ENCODE data around the gene MYO3B. TPM values are rescaled to one million over a fixed set of nuclear protein-coding genes. Genes with fewer than 3 reads are reported as not detected.
A peak's percentile ranks its signal among the peaks of the same experiment; 100 is the strongest.

Gene MYO3B
- total RNA-seq, 2 donors from 2014 or later: 5.2 to 10.9 TPM

DNA sequence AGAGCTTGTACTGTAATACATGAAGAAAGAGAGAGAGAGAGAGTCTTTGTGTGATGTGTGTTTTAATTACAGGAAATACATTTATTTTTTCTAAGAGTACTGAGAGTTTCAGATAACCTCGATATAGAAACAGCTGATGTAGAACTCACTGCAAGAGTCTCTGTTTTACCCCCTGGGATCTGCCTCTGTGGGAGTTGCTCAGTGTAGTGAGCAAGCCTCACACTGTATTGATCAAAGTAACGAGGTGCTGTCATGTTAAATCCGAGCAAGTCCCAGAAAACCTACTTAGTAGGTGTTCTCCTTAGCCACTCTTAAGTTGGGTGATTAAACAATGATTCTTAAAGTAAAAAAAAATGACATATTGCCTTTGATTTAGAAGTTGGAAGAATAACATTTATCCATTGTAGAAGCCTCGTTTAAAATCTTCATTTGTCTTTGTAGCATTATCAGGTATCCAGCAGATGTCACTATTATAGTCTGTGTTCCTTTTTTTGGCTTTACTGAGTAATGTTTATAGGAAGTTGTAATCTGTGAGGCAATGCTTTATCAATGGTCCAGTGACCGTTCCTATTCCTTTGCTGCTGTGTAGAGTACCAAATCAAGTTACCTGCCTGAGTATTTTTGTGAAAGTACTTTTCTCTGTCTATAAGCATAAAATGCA, 219.0 kb downstream of the MYO3B start:
- no peak for DNase-seq
- peaks cover 24% of the 10 kb centered on the region for H3K4me1 Mint-ChIP-seq

DNA sequence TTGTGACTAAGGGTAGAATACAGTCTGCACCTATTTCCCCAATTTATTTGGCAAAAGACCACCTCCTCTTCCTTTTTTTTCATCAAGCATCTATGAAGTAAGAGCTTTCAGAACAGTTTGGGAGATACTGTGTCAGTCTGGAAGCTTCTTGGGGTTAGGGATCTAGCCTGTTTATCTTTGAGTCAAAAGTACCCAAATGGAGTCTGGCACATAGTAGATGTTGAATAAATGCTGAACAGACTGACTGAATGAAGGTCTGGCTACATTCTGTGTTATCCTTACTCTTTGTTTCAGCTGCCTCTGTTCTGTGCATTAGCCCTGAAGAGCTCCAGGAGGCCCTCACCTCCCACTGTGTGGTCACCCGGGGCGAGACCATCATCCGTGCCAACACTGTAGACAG, 223.2 kb downstream of the MYO3B start:
- Mint-ChIP-seq H3K9me3 (no peaks in the 10 kb centered on the region), H3K4me3 (no peak overlapping the region), H3K36me3 (ENCODE audit: low read depth) (no peaks in the 10 kb centered on the region), H3K27me3 (ENCODE audit: insufficient read depth) (peaks cover 9% of the 10 kb centered on the region), H3K4me1 (peaks cover 25% of the 10 kb centered on the region), H3K27ac (no peak overlapping the region)
- Histone ChIP-seq H3K4me1 (ENCODE audit: control insufficient read depth, insufficient read depth, low read length) (no peaks in the 10 kb centered on the region), H3K9ac (ENCODE audit: extremely low read depth, low read length, poor library complexity, severe bottlenecking) (no peak overlapping the region), H3K4me3 (ENCODE audit: low read length) (no peak overlapping the region), H3K9me3 (ENCODE audit: control insufficient read depth, low read length) (no peaks in the 10 kb centered on the region), H3K27ac (ENCODE audit: low read depth, low read length) (no peak overlapping the region), H3K27me3 (ENCODE audit: control insufficient read depth, insufficient read depth, low read length, poor library complexity, severe bottlenecking) (peaks cover 10% of the 10 kb centered on the region), H3K36me3 (ENCODE audit: control insufficient read depth, insufficient read depth, low read length) (no peaks in the 10 kb centered on the region)
- no peak for DNase-seq
- WGBS, 2 experiments (ENCODE audit: insufficient coverage in 1 of 2, insufficient read length in 1 of 2): 93% methylated on average over 3 of the region's 3 CpGs; no CpG with 5 or more reads in 1 of the 2 experiments
- TF ChIP-seq, protein P1, sequence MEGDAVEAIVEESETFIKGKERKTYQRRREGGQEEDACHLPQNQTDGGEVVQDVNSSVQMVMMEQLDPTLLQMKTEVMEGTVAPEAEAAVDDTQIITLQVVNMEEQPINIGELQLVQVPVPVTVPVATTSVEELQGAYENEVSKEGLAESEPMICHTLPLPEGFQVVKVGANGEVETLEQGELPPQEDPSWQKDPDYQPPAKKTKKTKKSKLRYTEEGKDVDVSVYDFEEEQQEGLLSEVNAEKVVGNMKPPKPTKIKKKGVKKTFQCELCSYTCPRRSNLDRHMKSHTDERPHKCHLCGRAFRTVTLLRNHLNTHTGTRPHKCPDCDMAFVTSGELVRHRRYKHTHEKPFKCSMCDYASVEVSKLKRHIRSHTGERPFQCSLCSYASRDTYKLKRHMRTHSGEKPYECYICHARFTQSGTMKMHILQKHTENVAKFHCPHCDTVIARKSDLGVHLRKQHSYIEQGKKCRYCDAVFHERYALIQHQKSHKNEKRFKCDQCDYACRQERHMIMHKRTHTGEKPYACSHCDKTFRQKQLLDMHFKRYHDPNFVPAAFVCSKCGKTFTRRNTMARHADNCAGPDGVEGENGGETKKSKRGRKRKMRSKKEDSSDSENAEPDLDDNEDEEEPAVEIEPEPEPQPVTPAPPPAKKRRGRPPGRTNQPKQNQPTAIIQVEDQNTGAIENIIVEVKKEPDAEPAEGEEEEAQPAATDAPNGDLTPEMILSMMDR (conservative IDR thresholded peaks at IDR 0.05): no peak

More for the DNA sequence above, 219.0 kb downstream of the MYO3B start:
- peaks cover 4% of the 10 kb centered on the region for H3K27me3 Mint-ChIP-seq (ENCODE audit: insufficient read depth)
- TF ChIP-seq, protein P1 (conservative IDR thresholded peaks at IDR 0.05): peak; percentile 68
- H3K36me3 ChIP-seq (ENCODE audit: control insufficient read depth, insufficient read depth, low read length): no peaks in the 10 kb centered on the region
- H3K27me3 ChIP-seq (ENCODE audit: control insufficient read depth, insufficient read depth, low read length, poor library complexity, severe bottlenecking): peaks cover 16% of the 10 kb centered on the region
- H3K9me3 Mint-ChIP-seq: no peaks in the 10 kb centered on the region
- H3K27ac ChIP-seq (ENCODE audit: low read depth, low read length): no peak overlapping the region
- no peaks in the 10 kb centered on the region for H3K4me1 ChIP-seq (ENCODE audit: control insufficient read depth, insufficient read depth, low read length)
- no peak overlapping the region for H3K9ac ChIP-seq (ENCODE audit: extremely low read depth, low read length, poor library complexity, severe bottlenecking)
- H3K4me3 Mint-ChIP-seq: no peak overlapping the region
- H3K9me3 ChIP-seq (ENCODE audit: control insufficient read depth, low read length): no peaks in the 10 kb centered on the region
- no peak overlapping the region for H3K27ac Mint-ChIP-seq
- peaks cover 6% of the 10 kb centered on the region for H3K36me3 Mint-ChIP-seq (ENCODE audit: low read depth)
- H3K4me3 ChIP-seq (ENCODE audit: low read length): no peak overlapping the region
- WGBS, 2 experiments (ENCODE audit: insufficient coverage in 1 of 2, insufficient read length in 1 of 2): 73 to 79% methylated on average over 3 to 4 of the region's 5 CpGs

DNA sequence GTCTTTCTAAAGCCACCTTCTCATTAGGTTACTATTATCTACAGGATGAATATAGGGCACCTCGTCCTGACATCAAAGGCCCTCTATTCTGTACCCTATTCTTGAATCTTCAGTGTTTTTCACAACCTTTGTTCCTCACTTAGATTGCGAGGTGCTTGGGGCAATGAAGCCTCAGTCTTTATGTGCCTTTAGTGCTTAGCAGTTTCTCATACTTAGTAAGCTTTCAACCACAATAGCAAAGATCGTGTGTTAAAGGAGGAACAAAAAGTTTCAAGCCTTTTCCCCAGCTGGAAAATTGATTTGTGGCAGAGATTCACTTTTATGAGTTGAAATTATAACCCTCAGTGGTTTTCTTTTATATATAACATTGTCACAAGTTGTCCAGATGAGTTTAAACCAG, 226.9 kb downstream of the MYO3B start:
- peaks cover 7% of the 10 kb centered on the region for H3K27me3 Mint-ChIP-seq (ENCODE audit: insufficient read depth)
- Histone ChIP-seq H3K27ac (ENCODE audit: low read depth, low read length) (no peak overlapping the region), H3K4me1 (ENCODE audit: control insufficient read depth, insufficient read depth, low read length) (peaks cover 4% of the 10 kb centered on the region), H3K9me3 (ENCODE audit: control insufficient read depth, low read length) (no peaks in the 10 kb centered on the region), H3K9ac (ENCODE audit: extremely low read depth, low read length, poor library complexity, severe bottlenecking) (no peak overlapping the region), H3K27me3 (ENCODE audit: control insufficient read depth, insufficient read depth, low read length, poor library complexity, severe bottlenecking) (peaks cover 4% of the 10 kb centered on the region), H3K36me3 (ENCODE audit: control insufficient read depth, insufficient read depth, low read length) (no peaks in the 10 kb centered on the region), H3K4me3 (ENCODE audit: low read length) (no peak overlapping the region)
- no peaks in the 10 kb centered on the region for H3K36me3 Mint-ChIP-seq (ENCODE audit: low read depth)
- TF ChIP-seq, protein P1 (conservative IDR thresholded peaks at IDR 0.05): no peak
- no peak for DNase-seq
- H3K9me3 Mint-ChIP-seq: no peaks in the 10 kb centered on the region
- 70 to 79% methylated on average over 3 of the region's 3 CpGs for WGBS, 2 experiments (ENCODE audit: insufficient coverage in 1 of 2, insufficient read length in 1 of 2)
- H3K27ac Mint-ChIP-seq: no peak overlapping the region
- H3K4me1 Mint-ChIP-seq: peaks cover 14% of the 10 kb centered on the region
- no peak overlapping the region for H3K4me3 Mint-ChIP-seq
